HL-60/S4 (cell line): Measurements from ENCODE around the gene USP9X.
"Not testable (repeated sequence)": the region's sequence is repeated elsewhere in the genome, so short reads cannot be mapped to it uniquely, and the experiment has no call there.

Experiments used
- in situ Hi-C: fragments of 300-500 bp; cut with MboI; formaldehyde crosslinking; loops from 2 replicates; pipeline ENCODE4 v1.14.3; 2022; ENCODE audit warnings: low sequenced_read_pairs

The USP9X gene

GRCh38 chrX:41184312-41184711, 99.1 kb downstream of the USP9X start:
- in situ Hi-C loops: no loop called here

- in situ Hi-C loops: not testable (repeated sequence)
Measured at GRCh38 chrX:41186946-41187345, 101.7 kb downstream of the USP9X start.

- in situ Hi-C loops: no loop called here
Measured at GRCh38 chrX:41189156-41189555, 103.9 kb downstream of the USP9X start.

GRCh38 chrX:41192880-41193279, 107.6 kb downstream of the USP9X start:
- in situ Hi-C loops: no loop called here

- in situ Hi-C loops: no loop called here
Measured at GRCh38 chrX:41198410-41198809, 113.2 kb downstream of the USP9X start.

- in situ Hi-C loops: no loop called here
Measured at GRCh38 chrX:41200785-41201184, 115.5 kb downstream of the USP9X start.

GRCh38 chrX:41209853-41210252, 124.6 kb downstream of the USP9X start:
- in situ Hi-C loops: no loop called here

- in situ Hi-C loops: no loop called here
Measured at GRCh38 chrX:41224605-41225004, 139.4 kb downstream of the USP9X start.

GRCh38 chrX:41233988-41234387, 148.7 kb downstream of the USP9X start:
- in situ Hi-C loops: no loop called here

GRCh38 chrX:41234471-41234870, 149.2 kb downstream of the USP9X start:
- in situ Hi-C loops: not testable (repeated sequence)

GRCh38 chrX:41234962-41235361, 149.7 kb downstream of the USP9X start:
- in situ Hi-C loops: no loop called here

GRCh38 chrX:41236629-41237028, 151.4 kb downstream of the USP9X start:
- in situ Hi-C loops: no loop called here

GRCh38 chrX:41240509-41240908, 155.3 kb downstream of the USP9X start:
- in situ Hi-C loops: no loop called here

GRCh38 chrX:41241962-41242361, 156.7 kb downstream of the USP9X start:
- in situ Hi-C loops: no loop called here

- in situ Hi-C loops: no loop called here
Measured at GRCh38 chrX:41245641-41246040, 160.4 kb downstream of the USP9X start.

- in situ Hi-C loops: no loop called here
Measured at GRCh38 chrX:41250867-41251266, 165.6 kb downstream of the USP9X start.

GRCh38 chrX:41257801-41258200, 172.6 kb downstream of the USP9X start:
- in situ Hi-C loops: no loop called here

- in situ Hi-C loops: no loop called here
Measured at GRCh38 chrX:41258226-41258625, 173.0 kb downstream of the USP9X start.

GRCh38 chrX:41258871-41259270, 173.6 kb downstream of the USP9X start:
- in situ Hi-C loops: no loop called here

- in situ Hi-C loops: no loop called here
Measured at GRCh38 chrX:41259516-41259915, 174.3 kb downstream of the USP9X start.

GRCh38 chrX:41265615-41266014, 180.4 kb downstream of the USP9X start:
- in situ Hi-C loops: no loop called here

- in situ Hi-C loops: no loop called here
Measured at GRCh38 chrX:41273638-41274037, 188.4 kb downstream of the USP9X start.

- in situ Hi-C loops: no loop called here
Measured at GRCh38 chrX:41275661-41276609, 190.7 kb downstream of the USP9X start.
